Measurements from ENCODE around the gene XRN1. TPM values are rescaled to one million over a fixed set of nuclear protein-coding genes. Genes with fewer than 3 reads are reported as not detected.

The XRN1 gene
- total and polyA plus RNA-seq, 2 donors (not counting 1 experiment from before 2014, with no cell fraction given): 6.3 to 91.8 TPM

GRCh38 chr3:142348460-142348859 is 99.4 kb downstream of the XRN1 start:
- no peak for ATAC-seq (ENCODE audit: low read depth)
- CTCF ChIA-PET: no interaction called here
- Mint-ChIP-seq H3K9me3 (ENCODE audit: insufficient read depth) (peaks cover 3% of the 10 kb centered on the region), H3K4me1 (no peaks in the 10 kb centered on the region), H3K27ac (no peak overlapping the region), H3K4me3 (no peak overlapping the region), H3K27me3 (no peaks in the 10 kb centered on the region)
- Histone ChIP-seq H4K20me1 (ENCODE audit: control insufficient read depth, insufficient read depth, low read length, poor library complexity, severe bottlenecking) (no peaks in the 10 kb centered on the region), H3K9ac (ENCODE audit: low read length) (no peak overlapping the region), H3K79me2 (ENCODE audit: control insufficient read depth, insufficient read depth, low read length) (no peaks in the 10 kb centered on the region), H3K36me3 (replicated peaks in 1 of 2; ENCODE audit: control extremely low read depth in 1 of 2, control insufficient read depth in 1 of 2, extremely low read depth in 1 of 2, insufficient read depth in 2 of 2, low read length in 1 of 2) (peaks cover 31 to 32% of the 10 kb centered on the region in 2 experiments), H2AFZ (ENCODE audit: insufficient read depth, low read depth, low read length, poor library complexity, severe bottlenecking) (no peak overlapping the region), H3K27ac (ENCODE audit: low read length in 2 of 2) (no peak overlapping the region), H3K4me2 (replicated peaks; ENCODE audit: low read depth, low read length, poor library complexity, severe bottlenecking) (no peak overlapping the region), H3K4me3 (ENCODE audit: control extremely low read depth in 1 of 5, extremely low read depth in 1 of 5, insufficient read depth in 1 of 5, low read depth in 2 of 5, low read length in 4 of 5) (no peak overlapping the region), H3K9me3 (ENCODE audit: control extremely low read depth in 1 of 3, control insufficient read depth in 2 of 3, insufficient read depth in 1 of 3, low read length in 2 of 3) (no peaks in the 10 kb centered on the region), H3K4me1 (ENCODE audit: control insufficient read depth in 2 of 2, insufficient read depth in 2 of 2, low read length in 2 of 2) (no peaks in the 10 kb centered on the region), H3K27me3 (replicated peaks in 1 of 4; ENCODE audit: control extremely low read depth in 1 of 4, control insufficient read depth in 3 of 4, insufficient read depth in 4 of 4, low read length in 3 of 4) (no peaks in the 10 kb centered on the region)
- DNase-seq: no peak
- TF ChIP-seq EZH2 (IDR thresholded peaks at IDR 0.05; ENCODE audit: borderline replicate concordance, insufficient read depth, low read depth, low read length, poor library complexity, severe bottlenecking) (no peak), CTCF (IDR thresholded peaks at IDR 0.05) (no peak)
- POLR2A ChIA-PET: no interaction called here
- intact Hi-C loops (cut with micrococcal nuclease): no loop called here
- no CpG with 5 or more reads among the region's 1 CpG for WGBS (ENCODE audit: insufficient coverage)

GRCh38 chr3:142337994-142338393 is 109.8 kb downstream of the XRN1 start:
- TF ChIP-seq EZH2 (IDR thresholded peaks at IDR 0.05; ENCODE audit: borderline replicate concordance, insufficient read depth, low read depth, low read length, poor library complexity, severe bottlenecking): no peak
- TF ChIP-seq CTCF (IDR thresholded peaks at IDR 0.05): no peak
- no peaks in the 10 kb centered on the region for H3K27me3 ChIP-seq (replicated peaks in 1 of 4; ENCODE audit: control extremely low read depth in 1 of 4, control insufficient read depth in 3 of 4, insufficient read depth in 4 of 4, low read length in 3 of 4)
- H3K9me3 Mint-ChIP-seq (ENCODE audit: insufficient read depth): peaks cover 7% of the 10 kb centered on the region

More at GRCh38 chr3:142337994-142338393, 109.8 kb downstream of the XRN1 start:
- ATAC-seq (ENCODE audit: low read depth) (no peak), DNase-seq (no peak)
- Histone ChIP-seq H3K36me3 (replicated peaks in 1 of 2; ENCODE audit: control extremely low read depth in 1 of 2, control insufficient read depth in 1 of 2, extremely low read depth in 1 of 2, insufficient read depth in 2 of 2, low read length in 1 of 2) (peaks cover 15 to 58% of the 10 kb centered on the region in 2 experiments), H3K4me3 (ENCODE audit: control extremely low read depth in 1 of 5, extremely low read depth in 1 of 5, insufficient read depth in 1 of 5, low read depth in 2 of 5, low read length in 4 of 5) (no peak overlapping the region), H3K9me3 (ENCODE audit: control extremely low read depth in 1 of 3, control insufficient read depth in 2 of 3, insufficient read depth in 1 of 3, low read length in 2 of 3) (peaks cover 2 to 10% (median 4%) of the 10 kb centered on the region in 3 donors), H3K4me1 (ENCODE audit: control insufficient read depth in 2 of 2, insufficient read depth in 2 of 2, low read length in 2 of 2) (no peaks in the 10 kb centered on the region), H3K4me2 (replicated peaks; ENCODE audit: low read depth, low read length, poor library complexity, severe bottlenecking) (no peak overlapping the region), H3K27ac (ENCODE audit: low read length in 2 of 2) (no peak overlapping the region), H4K20me1 (ENCODE audit: control insufficient read depth, insufficient read depth, low read length, poor library complexity, severe bottlenecking) (no peaks in the 10 kb centered on the region), H2AFZ (ENCODE audit: insufficient read depth, low read depth, low read length, poor library complexity, severe bottlenecking) (no peak overlapping the region), H3K9ac (ENCODE audit: low read length) (no peak overlapping the region), H3K79me2 (ENCODE audit: control insufficient read depth, insufficient read depth, low read length) (peaks cover 8% of the 10 kb centered on the region)
- H3K27ac Mint-ChIP-seq: no peak overlapping the region
- no peak overlapping the region for H3K4me3 Mint-ChIP-seq
- WGBS (ENCODE audit: insufficient coverage): 72% methylated on average over 2 of the region's 3 CpGs
- ChIA-PET POLR2A (no interaction called here), CTCF (no interaction called here)
- no peaks in the 10 kb centered on the region for H3K4me1 Mint-ChIP-seq
- H3K27me3 Mint-ChIP-seq: no peaks in the 10 kb centered on the region
- intact Hi-C loops (cut with micrococcal nuclease): no loop called here
